ENCODE measurements around the gene BANP.
"Not testable (repeated sequence)": the region's sequence is repeated elsewhere in the genome, so short reads cannot be mapped to it uniquely, and the experiment has no call there.

Gene BANP

DNA sequence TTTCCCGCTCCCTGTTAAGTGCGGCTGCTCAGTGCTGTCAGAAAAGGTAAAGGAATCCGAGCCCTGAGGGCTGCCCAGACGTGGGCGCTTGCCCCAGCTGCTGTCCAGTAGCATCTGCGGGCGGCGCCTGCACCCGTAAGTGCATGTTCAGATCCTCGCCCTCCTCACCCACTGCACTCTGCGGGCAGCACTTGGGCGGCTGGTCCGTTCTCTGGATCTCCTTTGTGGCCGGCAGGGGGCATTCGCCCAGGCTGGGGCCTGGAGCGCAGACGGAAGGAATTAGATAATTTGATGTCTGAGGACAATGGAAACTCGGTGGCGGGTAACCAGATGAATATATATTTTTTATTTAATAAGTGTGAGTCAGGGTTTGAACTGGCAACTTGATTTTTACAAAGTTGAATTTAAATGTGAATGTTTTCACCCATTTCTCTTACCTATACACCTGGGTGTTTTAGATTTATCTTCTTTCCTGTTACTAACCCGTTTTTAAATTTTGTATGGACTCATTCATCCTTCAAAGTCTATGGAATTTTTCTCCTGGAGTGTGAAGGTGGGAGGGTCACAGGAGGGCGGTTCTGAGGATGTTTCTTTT, 73.4 kb downstream of the BANP start:
- DNase-seq (ENCODE audit: low read depth) = not testable (repeated sequence)

GRCh38 chr16:88025086-88025492, 73.9 kb downstream of the BANP start:
- DNase-seq (ENCODE audit: low read depth) = peak; percentile 59

More for the DNA sequence above, 73.4 kb downstream of the BANP start:
- TF ChIP-seq, protein P1, sequence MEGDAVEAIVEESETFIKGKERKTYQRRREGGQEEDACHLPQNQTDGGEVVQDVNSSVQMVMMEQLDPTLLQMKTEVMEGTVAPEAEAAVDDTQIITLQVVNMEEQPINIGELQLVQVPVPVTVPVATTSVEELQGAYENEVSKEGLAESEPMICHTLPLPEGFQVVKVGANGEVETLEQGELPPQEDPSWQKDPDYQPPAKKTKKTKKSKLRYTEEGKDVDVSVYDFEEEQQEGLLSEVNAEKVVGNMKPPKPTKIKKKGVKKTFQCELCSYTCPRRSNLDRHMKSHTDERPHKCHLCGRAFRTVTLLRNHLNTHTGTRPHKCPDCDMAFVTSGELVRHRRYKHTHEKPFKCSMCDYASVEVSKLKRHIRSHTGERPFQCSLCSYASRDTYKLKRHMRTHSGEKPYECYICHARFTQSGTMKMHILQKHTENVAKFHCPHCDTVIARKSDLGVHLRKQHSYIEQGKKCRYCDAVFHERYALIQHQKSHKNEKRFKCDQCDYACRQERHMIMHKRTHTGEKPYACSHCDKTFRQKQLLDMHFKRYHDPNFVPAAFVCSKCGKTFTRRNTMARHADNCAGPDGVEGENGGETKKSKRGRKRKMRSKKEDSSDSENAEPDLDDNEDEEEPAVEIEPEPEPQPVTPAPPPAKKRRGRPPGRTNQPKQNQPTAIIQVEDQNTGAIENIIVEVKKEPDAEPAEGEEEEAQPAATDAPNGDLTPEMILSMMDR (IDR thresholded peaks at IDR 0.05; ENCODE audit: control insufficient read depth, insufficient read depth, low read depth, low read length, missing control alignments) = peak; percentile 80
- H3K4me3 ChIP-seq (ENCODE audit: control insufficient read depth, low read depth, low read length) = not testable (repeated sequence)

GRCh38 chr16:88025828-88026555, 74.8 kb downstream of the BANP start:
- not testable (repeated sequence) for H3K4me3 ChIP-seq (ENCODE audit: control insufficient read depth, low read depth, low read length); DNase-seq (ENCODE audit: low read depth)

More at GRCh38 chr16:88025086-88025492, 73.9 kb downstream of the BANP start:
- H3K4me3 ChIP-seq (ENCODE audit: control insufficient read depth, low read depth, low read length) = not testable (repeated sequence)
- TF ChIP-seq, protein P1 (IDR thresholded peaks at IDR 0.05; ENCODE audit: control insufficient read depth, insufficient read depth, low read depth, low read length, missing control alignments) = peak; percentile 40

DNA sequence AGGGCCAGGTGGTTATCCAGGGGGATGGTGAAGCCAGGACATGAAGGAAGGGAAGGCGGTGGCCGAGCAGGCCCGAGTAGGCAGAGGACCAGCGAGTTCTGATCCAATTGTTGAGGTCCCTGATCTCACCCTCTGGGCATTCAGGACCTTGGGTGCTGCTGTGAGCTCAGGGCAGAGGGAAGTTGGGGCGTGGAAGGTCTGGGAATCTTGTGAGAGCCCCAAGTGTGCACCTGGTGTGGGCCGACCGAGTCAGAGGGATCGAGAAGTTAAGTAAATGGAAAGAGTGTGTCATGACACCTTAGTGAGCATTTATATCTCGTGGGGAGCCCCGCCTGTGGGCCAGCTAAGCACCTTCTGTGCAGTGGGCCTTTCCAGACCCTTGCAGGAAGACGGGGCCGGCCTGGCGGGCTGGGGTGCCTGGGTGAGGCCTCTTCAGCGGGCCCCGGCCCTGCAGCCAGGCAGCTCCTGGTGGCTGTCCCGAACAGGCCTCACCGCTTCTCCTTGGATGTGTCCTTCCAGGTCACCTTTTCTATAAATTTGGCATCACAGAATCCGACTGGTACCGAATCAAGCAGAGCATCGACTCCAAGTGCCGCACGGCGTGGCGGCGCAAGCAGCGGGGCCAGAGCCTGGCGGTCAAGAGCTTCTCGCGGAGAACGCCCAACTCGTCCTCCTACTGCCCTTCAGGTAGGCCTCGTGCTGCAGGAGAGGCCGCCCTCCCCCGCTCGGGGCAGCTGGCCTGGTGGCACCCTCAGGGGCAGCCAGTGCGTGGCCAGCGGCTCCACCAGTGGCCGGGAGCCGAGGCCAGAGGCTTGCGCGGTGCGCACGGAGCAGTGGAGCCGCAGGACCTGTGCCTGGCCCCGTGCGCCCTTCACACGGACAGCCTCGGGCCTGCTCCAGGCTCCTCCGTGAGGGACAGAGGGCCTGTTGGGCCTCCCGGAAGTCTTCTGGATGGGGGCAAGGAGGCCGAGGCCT, 76.0 kb downstream of the BANP start:
- TF ChIP-seq, protein P1 (IDR thresholded peaks at IDR 0.05; ENCODE audit: control insufficient read depth, insufficient read depth, low read depth, low read length, missing control alignments) = no peak
- no peak for DNase-seq (ENCODE audit: low read depth)
- no peak overlapping the region for H3K4me3 ChIP-seq (ENCODE audit: control insufficient read depth, low read depth, low read length)

DNA sequence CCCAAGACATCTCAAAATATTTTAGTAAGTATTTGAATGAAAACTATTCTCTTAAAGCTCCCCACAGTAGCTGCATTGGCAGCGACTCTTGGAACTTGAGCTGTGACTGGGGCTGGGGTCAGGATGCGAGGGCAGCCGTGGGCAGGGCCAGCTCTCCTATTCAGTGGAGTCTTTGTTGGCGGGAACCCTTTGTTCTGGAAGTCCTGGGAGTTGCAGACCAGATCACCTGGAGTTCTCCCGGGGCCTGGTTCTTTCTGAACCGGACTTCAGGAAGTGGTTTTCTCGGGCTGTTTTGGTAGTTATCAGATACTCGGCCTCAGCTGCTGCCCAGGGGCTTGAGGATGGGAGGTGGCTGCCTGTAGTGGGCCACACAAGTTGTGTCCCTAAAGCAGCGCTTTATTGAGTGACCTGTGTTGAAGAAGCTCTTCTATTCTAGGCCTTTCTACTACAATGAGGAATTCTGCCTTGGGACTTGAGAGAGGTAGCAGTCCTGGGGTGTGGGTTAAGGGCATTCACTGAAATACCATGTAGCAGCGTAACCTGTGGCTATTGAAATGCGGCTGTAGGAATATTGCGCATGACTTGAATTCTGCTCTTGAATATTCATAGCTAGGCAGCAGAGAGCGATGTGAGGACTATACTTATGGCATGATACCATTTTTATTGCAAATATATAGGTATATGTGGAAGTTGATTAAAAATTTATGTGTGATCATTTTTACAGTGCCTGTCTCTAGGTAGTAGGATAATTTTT, 77.1 kb downstream of the BANP start:
- not testable (repeated sequence) for DNase-seq (ENCODE audit: low read depth); H3K4me3 ChIP-seq (ENCODE audit: control insufficient read depth, low read depth, low read length)

DNA sequence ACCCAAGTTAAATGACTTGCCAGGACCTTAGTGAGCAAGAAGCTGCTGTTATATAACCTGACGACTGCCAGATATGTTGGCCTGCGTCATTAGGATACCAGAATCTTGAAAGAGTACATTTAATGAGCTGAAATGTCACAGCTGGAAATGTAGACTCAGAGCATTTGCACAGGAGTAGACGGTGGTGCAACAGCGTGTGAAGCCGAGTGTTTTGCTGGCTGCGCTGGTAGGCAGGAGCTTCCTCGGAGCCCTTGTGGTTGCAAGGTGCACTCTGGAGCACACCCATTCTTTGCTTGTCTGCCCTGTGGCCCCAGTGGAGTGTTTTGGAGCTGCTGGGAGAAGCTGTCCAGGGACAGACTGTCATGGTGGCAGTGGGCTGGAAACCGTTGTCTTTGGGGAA, 79.3 kb downstream of the BANP start:
- H3K4me3 ChIP-seq (ENCODE audit: control insufficient read depth, low read depth, low read length) = no peak overlapping the region
- TF ChIP-seq, protein P1 (IDR thresholded peaks at IDR 0.05; ENCODE audit: control insufficient read depth, insufficient read depth, low read depth, low read length, missing control alignments) = no peak
- no peak for DNase-seq (ENCODE audit: low read depth)

DNA sequence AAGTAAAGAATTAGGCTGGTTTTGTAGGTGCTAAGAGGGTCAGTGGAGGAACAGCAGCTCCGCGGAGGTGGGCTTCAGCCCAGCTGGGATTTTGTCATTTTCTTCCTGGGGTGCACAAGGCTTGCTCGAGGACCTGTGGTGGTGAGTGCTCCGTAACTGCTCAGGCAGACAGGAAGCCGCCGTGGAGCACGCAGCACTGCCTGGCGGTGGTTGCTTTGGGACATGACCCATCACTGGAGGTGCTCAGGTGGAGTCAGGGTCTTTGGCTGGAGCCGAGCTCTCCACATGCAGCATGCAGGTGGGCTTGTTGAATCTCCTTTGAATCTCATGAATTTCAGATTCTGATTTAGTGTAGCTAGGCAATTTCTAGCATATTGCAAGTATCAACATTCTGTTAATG, 79.7 kb downstream of the BANP start:
- H3K4me3 ChIP-seq (ENCODE audit: control insufficient read depth, low read depth, low read length); DNase-seq (ENCODE audit: low read depth): not testable (repeated sequence)

- DNase-seq (ENCODE audit: low read depth); H3K4me3 ChIP-seq (ENCODE audit: control insufficient read depth, low read depth, low read length): not testable (repeated sequence)
Observed at GRCh38 chr16:88033003-88033740, 81.9 kb downstream of the BANP start.
